ENCODE data around the gene APRT. TPM values are rescaled to one million over a fixed set of nuclear protein-coding genes. Genes with fewer than 3 reads are reported as not detected.

APRT gene
- total RNA-seq, 2 experiments from 2014 or later = 314 TPM

GRCh38 chr16:88809068-88809675 is 2.6 kb downstream of the APRT start:
- Mint-ChIP-seq H3K36me3 (ENCODE audit: low read depth) (peaks cover 49% of the 10 kb centered on the region), H3K4me3 (peak overlapping the region; percentile 97), H3K27me3 (ENCODE audit: low read depth) (no peaks in the 10 kb centered on the region), H3K9me3 (no peaks in the 10 kb centered on the region), H3K4me1 (ENCODE audit: low read depth) (peaks cover 33% of the 10 kb centered on the region), H3K27ac (peak overlapping the region; percentile 85)
- intact Hi-C loops (cut with micrococcal nuclease) = no loop called here
- peak; percentile 30 for DNase-seq
- CTCF ChIA-PET = interaction anchor here (1.2 to 2.5 kb wide), 3 partner anchors 13 to 72 kb away, joined by 3 to 13 read pairs (median 7); no protein-coding TSS in a partner anchor

GRCh38 chr16:88807626-88808453 is 3.9 kb downstream of the APRT start:
- intact Hi-C loops (cut with micrococcal nuclease) = no loop called here
- Mint-ChIP-seq H3K27me3 (ENCODE audit: low read depth) (no peaks in the 10 kb centered on the region), H3K4me1 (ENCODE audit: low read depth) (peaks cover 33% of the 10 kb centered on the region), H3K27ac (peak overlapping the region; percentile 13), H3K4me3 (peak overlapping the region; percentile 32), H3K36me3 (ENCODE audit: low read depth) (peaks cover 49% of the 10 kb centered on the region), H3K9me3 (no peaks in the 10 kb centered on the region)
- no peak for DNase-seq
- CTCF ChIA-PET = no interaction called here

GRCh38 chr16:88807142-88807625 is 4.5 kb downstream of the APRT start:
- DNase-seq = no peak
- intact Hi-C loops (cut with micrococcal nuclease) = no loop called here
- no peaks in the 10 kb centered on the region for H3K27me3 Mint-ChIP-seq (ENCODE audit: low read depth)
- peaks cover 31% of the 10 kb centered on the region for H3K4me1 Mint-ChIP-seq (ENCODE audit: low read depth)
- H3K27ac Mint-ChIP-seq = no peak overlapping the region
- CTCF ChIA-PET = no interaction called here
- H3K9me3 Mint-ChIP-seq = no peaks in the 10 kb centered on the region
- H3K4me3 Mint-ChIP-seq = peak overlapping the region; percentile 38
- peaks cover 49% of the 10 kb centered on the region for H3K36me3 Mint-ChIP-seq (ENCODE audit: low read depth)

GRCh38 chr16:88806491-88807111 is 5.1 kb downstream of the APRT start:
- Mint-ChIP-seq H3K4me1 (ENCODE audit: low read depth) (peaks cover 33% of the 10 kb centered on the region), H3K4me3 (peak overlapping the region; percentile 41), H3K36me3 (ENCODE audit: low read depth) (peaks cover 52% of the 10 kb centered on the region), H3K9me3 (no peaks in the 10 kb centered on the region), H3K27ac (no peak overlapping the region), H3K27me3 (ENCODE audit: low read depth) (no peaks in the 10 kb centered on the region)
- intact Hi-C loops (cut with micrococcal nuclease) = no loop called here
- CTCF ChIA-PET = no interaction called here
- DNase-seq = no peak

- Mint-ChIP-seq H3K4me1 (ENCODE audit: low read depth) (peaks cover 38% of the 10 kb centered on the region), H3K4me3 (peak overlapping the region; percentile 41), H3K27me3 (ENCODE audit: low read depth) (no peaks in the 10 kb centered on the region), H3K9me3 (no peaks in the 10 kb centered on the region), H3K36me3 (ENCODE audit: low read depth) (peaks cover 55% of the 10 kb centered on the region), H3K27ac (peak overlapping the region; percentile 24)
- intact Hi-C loops (cut with micrococcal nuclease) = no loop called here
- CTCF ChIA-PET = no interaction called here
- no peak for DNase-seq
Observed at GRCh38 chr16:88805887-88806393, 5.8 kb downstream of the APRT start.

- no peaks in the 10 kb centered on the region for H3K9me3 Mint-ChIP-seq
- peaks cover 44% of the 10 kb centered on the region for H3K4me1 Mint-ChIP-seq (ENCODE audit: low read depth)
- intact Hi-C loops (cut with micrococcal nuclease) = no loop called here
- H3K36me3 Mint-ChIP-seq (ENCODE audit: low read depth) = peaks cover 49% of the 10 kb centered on the region
- H3K27me3 Mint-ChIP-seq (ENCODE audit: low read depth) = no peaks in the 10 kb centered on the region
- peak overlapping the region; percentile 79 for H3K4me3 Mint-ChIP-seq
- H3K27ac Mint-ChIP-seq = no peak overlapping the region
- no peak for DNase-seq
- CTCF ChIA-PET = no interaction called here
Observed at GRCh38 chr16:88805340-88805715, 6.4 kb downstream of the APRT start.

- Mint-ChIP-seq H3K4me3 (peak overlapping the region; percentile 79), H3K9me3 (no peaks in the 10 kb centered on the region), H3K36me3 (ENCODE audit: low read depth) (peaks cover 43% of the 10 kb centered on the region), H3K4me1 (ENCODE audit: low read depth) (peaks cover 43% of the 10 kb centered on the region), H3K27me3 (ENCODE audit: low read depth) (no peaks in the 10 kb centered on the region), H3K27ac (peak overlapping the region; percentile 68)
- peak; percentile 56 for DNase-seq
- intact Hi-C loops (cut with micrococcal nuclease) = loop anchor here (5.0 kb wide), 2 partner anchors 102 to 122 kb away; no protein-coding TSS in a partner anchor
- CTCF ChIA-PET = no interaction called here
Observed at GRCh38 chr16:88804552-88805339, 7.0 kb downstream of the APRT start.

- Mint-ChIP-seq H3K9me3 (no peaks in the 10 kb centered on the region), H3K4me3 (peak overlapping the region; percentile 79), H3K36me3 (ENCODE audit: low read depth) (peaks cover 38% of the 10 kb centered on the region), H3K27me3 (ENCODE audit: low read depth) (no peaks in the 10 kb centered on the region), H3K27ac (peak overlapping the region; percentile 68), H3K4me1 (ENCODE audit: low read depth) (peaks cover 37% of the 10 kb centered on the region)
- intact Hi-C loops (cut with micrococcal nuclease) = loop anchor here (5.0 kb wide), 2 partner anchors 102 to 122 kb away; no protein-coding TSS in a partner anchor
- CTCF ChIA-PET = no interaction called here
- no peak for DNase-seq
Observed at GRCh38 chr16:88804173-88804551, 7.6 kb downstream of the APRT start.

- Mint-ChIP-seq H3K27ac (peak within 1 kb of the TSS; percentile 91), H3K4me3 (peak within 1 kb of the TSS; percentile 79), H3K36me3 (ENCODE audit: low read depth) (peaks cover 31% of the 10 kb centered on the region), H3K9me3 (no peaks in the 10 kb centered on the region), H3K27me3 (ENCODE audit: low read depth) (no peaks in the 10 kb centered on the region), H3K4me1 (ENCODE audit: low read depth) (peaks cover 33% of the 10 kb centered on the region)
- DNase-seq = peak; percentile 82
- CTCF ChIA-PET = interaction anchor here (0.9 to 1.0 kb wide), 2 partner anchors 17 to 66 kb away, joined by 3 to 4 read pairs; no protein-coding TSS in a partner anchor
- intact Hi-C loops (cut with micrococcal nuclease) = loop anchor here (1.0 to 5.0 kb wide), 4 partner anchors 9 to 121 kb away; partner anchors contain the start of genes GALNS and TRAPPC2L
Observed at GRCh38 chr16:88803264-88803987, 8.3 kb downstream of the APRT start, which contains the start of gene CDT1. CDT1 (plus strand) TSS chr16:88803789; CDS start chr16:88803832, 43 bp downstream.

GRCh38 chr16:88800277-88800592 is 11.5 kb downstream of the APRT start:
- CTCF ChIA-PET = interaction anchor here (1.2 to 3.1 kb wide), 3 partner anchors 19 to 63 kb away, joined by 4 to 16 read pairs (median 5); no protein-coding TSS in a partner anchor
- DNase-seq = no peak
- peak overlapping the region; percentile 14 for H3K4me3 Mint-ChIP-seq
- intact Hi-C loops (cut with micrococcal nuclease) = loop anchor here (5.0 kb wide), 2 partner anchors 98 to 118 kb away; no protein-coding TSS in a partner anchor
- H3K36me3 Mint-ChIP-seq (ENCODE audit: low read depth) = peaks cover 14% of the 10 kb centered on the region
- no peak overlapping the region for H3K27ac Mint-ChIP-seq
- H3K9me3 Mint-ChIP-seq = no peaks in the 10 kb centered on the region
- H3K27me3 Mint-ChIP-seq (ENCODE audit: low read depth) = no peaks in the 10 kb centered on the region
- peaks cover 21% of the 10 kb centered on the region for H3K4me1 Mint-ChIP-seq (ENCODE audit: low read depth)

Measured in activated naive CD4-positive, alpha-beta T cell treated with anti-CD3 and anti-CD28 coated beads for 36 hours (primary cell).